HG03039 (cell line): ENCODE data around the gene SEZ6L.

ENCODE experiments used
- ATAC-seq: cut with Tn5 transposase; IDR thresholded peaks from one replicate; pipeline ENCODE4 v1.9.1; 2021; ENCODE audit warnings: mild to moderate bottlenecking, moderate library complexity; ENCODE audit not compliant: unreplicated experiment

Gene SEZ6L

DNA sequence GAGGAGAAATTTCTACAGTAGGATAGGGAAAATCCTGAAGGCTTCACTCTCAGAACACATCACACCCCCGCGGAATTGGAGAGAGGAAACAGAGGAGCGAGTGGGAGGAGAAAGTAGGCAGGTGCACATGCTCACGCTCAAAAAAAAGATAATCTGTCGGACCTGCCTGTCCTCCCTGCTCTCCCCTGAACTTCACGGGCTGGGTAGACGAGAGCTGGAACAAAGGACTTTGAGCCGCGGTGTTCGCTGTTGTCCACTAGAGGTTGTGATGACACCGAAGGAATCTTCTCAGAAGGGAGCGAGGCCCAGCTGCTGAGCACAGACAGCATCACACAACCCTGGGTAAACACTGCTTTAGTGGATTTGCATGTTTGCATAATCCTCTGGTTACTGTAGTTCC, 5.0 kb downstream of the SEZ6L start:
- no peak for ATAC-seq

DNA sequence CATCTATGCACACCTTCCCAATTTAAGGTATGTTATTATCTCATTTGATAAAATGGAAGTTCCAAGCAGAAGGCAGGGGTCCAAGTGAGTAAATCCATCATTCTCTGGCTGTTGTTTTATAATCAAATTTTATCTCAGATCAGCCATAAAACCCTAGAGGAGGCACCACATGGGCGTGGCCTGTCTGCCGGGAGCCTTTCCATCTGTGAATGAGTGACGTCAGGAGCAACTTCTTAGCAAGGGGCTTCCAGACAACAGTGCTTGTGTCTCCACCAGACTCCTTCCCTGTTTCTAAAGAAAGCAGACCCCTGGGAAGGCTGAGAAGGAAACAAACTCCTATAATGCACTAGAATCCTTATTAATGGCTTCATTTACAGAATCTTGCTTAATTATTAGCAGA, 13.5 kb downstream of the SEZ6L start:
- no peak for ATAC-seq

GRCh38 chr22:26185190-26185589, 15.9 kb downstream of the SEZ6L start:
- ATAC-seq = no peak

- no peak for ATAC-seq
Measured at GRCh38 chr22:26188341-26188740, 19.1 kb downstream of the SEZ6L start.

GRCh38 chr22:26194313-26194712, 25.1 kb downstream of the SEZ6L start:
- ATAC-seq = no peak

DNA sequence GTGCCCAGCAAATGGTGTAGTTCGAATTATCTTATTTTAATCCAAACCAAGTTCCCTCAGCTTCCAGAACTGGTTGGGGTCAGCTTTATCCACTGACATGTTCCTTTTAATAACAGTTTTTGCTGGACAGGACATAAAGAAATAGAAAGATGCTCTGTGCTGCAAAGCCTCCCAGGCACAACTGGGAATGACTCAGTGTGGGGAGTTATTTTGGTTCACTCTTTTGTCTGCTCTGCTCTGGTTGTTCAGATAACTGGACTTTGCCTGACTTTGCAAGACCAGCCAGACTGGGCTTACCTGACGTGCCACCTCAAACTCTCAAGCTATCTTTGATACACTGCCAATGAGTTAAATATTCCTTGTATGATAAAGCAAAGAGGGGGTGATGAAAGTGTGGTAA, 25.6 kb downstream of the SEZ6L start:
- ATAC-seq = no peak

DNA sequence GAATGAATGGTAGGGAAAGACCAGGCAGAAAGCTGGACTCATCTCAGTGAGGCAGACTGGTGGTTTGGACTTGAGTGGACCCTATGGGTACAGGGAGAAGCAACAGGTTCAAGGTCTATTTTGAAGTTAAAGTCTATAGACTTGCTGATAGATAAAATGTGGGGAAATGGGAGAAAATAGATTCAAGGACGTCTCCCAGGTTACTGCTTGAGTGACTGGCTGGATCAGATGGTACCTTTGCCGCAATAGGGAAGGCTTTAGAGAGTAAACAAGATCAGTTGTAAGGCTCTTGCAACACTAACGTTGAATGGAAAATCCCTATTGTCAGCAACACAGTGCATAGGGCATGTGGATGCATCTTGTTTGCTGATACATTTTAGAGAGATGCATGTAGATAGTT, 27.4 kb downstream of the SEZ6L start:
- ATAC-seq = no peak

DNA sequence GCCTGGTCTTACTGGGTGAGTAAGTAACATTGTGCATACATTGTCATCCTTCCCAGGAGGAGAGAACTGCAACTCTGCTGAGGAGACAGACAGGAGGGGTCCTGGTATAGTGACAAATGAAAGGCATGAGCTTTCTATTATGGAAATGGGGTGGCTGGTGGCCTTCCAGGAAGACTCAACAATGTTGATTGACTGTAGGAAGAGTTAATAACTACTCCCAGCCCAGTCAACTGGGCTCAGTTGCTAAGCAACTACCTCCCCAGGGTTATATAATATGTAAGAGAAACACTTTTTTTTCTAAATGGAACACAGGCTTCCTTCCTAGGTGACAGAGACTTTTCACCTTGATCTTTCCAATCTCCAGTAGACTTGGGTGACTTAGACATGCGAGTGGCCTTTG, 28.2 kb downstream of the SEZ6L start:
- ATAC-seq = no peak

GRCh38 chr22:26199665-26200064, 30.4 kb downstream of the SEZ6L start:
- no peak for ATAC-seq

DNA sequence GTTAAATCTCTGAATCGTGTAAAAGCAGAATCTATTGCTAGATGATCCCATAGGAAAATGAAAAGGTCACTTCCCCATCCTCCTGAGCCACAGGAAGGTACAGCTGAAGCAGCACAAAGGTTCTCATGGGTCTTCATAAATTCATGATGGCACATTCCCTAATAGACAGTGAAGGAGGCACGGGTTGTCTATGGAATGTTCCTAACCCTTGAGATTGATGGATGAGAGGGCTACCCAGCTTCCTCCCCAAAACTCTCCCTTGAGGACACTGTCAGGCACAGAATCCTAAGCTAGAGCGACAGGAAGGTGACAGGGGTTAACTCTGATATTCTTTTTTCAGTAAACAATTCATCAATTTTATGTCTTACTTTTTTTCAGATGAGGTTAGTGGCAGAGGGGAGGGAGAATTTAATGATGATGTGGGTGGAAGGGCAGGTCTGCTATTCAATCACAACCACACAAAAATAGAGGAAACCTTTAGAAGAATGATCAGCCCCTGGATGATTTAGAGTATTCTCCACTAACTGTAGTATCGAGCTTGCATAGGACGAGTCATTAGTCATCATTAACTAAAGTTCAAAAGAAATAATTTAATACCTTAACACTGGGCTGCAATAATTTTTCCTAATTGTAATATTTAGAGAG, 33.1 kb downstream of the SEZ6L start:
- ATAC-seq = no peak

DNA sequence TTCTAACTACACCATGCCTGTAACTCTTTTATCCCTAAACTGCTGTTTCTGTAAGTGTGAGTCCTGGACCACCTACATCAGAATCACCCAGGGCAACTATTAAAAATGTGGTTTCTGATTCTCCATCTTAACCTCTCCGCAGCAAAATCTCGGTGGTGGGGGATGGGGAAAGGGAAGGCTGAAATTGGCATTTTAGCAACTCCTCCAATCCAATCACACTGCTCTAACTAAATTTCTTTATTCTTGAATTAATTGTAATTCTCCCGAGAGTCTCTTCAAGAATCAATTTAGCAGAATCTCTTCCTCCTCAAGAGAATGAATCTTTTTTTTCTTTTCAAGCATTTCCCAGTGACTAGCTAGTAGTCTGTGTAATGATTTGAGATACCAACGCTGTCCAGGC, 36.2 kb downstream of the SEZ6L start:
- no peak for ATAC-seq

DNA sequence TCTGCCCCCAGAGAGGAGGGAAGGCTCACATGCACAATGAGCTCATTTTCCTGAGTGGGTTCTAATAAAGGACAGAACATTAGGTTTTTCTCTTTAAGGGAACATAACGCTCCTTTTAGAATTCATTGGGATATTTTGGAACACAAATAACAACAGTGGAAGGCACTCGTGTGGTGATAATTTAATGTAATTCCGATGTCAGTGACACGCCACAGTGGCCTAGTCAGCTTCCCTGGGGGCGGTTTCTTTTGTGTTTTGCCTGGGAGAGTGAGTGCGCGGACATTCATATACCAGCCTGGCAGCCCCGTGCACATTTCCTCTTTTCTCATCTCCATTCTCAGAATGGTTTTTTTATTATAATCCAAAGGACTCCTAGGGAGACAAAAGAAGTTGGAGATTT, 41.1 kb downstream of the SEZ6L start:
- no peak for ATAC-seq

DNA sequence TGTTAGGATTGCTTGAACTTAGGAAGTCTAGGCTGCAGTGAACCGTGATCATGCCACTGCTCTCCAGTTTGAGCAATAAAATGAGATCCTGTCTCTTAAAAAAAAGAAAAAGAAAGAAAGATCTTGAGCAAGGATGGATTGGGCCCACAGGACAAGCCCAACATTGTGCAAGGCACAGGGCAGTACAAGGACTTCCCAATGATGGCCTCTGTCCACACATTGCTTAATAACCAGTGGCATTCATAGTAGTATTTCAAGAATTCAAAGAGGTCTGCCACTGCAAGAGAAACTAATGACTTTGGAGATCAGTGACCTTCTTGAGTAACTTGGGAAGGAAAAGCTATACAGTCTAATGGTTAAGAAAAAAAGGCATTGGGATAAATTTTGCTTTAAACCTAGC, 44.6 kb downstream of the SEZ6L start:
- ATAC-seq = no peak

GRCh38 chr22:26214466-26214865, 45.2 kb downstream of the SEZ6L start:
- ATAC-seq = no peak

DNA sequence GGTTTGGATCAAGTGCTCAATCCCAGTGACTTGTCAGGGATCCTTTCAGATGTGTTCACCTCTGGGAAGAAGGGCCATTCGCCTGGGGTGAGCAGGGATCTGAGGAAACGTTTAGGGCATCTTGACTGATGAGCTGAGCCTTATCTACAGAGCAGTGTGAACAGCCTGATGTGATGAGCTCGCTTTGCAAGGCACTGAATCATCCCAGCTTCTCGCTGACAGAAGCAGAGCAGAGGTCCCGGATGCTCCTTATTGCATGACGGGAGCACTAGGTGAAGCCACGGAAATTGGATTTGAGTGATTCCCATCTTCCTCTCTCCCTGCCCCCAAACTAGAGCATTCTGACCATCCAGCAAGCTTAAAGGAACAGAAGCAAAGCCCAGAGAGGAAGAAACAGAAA, 46.5 kb downstream of the SEZ6L start:
- ATAC-seq = no peak

DNA sequence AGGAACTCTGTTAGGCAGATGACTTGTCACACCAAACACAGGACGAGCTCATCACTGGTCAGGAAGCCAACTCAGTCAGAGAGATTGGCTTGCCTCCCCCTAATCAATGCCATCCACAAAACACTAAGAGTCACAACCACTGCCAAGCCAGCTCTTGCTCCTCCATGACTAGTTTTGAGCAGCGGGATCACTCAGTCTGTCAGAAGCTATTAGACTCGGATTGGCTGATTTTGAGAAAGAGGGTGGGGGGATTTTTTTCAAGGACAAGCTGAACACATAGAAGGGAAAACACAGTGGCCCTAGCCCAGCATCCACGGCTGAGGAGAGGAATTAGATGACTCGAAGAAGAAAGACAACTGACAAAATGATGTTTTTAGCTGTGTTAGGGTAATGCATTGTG, 55.9 kb downstream of the SEZ6L start:
- no peak for ATAC-seq

DNA sequence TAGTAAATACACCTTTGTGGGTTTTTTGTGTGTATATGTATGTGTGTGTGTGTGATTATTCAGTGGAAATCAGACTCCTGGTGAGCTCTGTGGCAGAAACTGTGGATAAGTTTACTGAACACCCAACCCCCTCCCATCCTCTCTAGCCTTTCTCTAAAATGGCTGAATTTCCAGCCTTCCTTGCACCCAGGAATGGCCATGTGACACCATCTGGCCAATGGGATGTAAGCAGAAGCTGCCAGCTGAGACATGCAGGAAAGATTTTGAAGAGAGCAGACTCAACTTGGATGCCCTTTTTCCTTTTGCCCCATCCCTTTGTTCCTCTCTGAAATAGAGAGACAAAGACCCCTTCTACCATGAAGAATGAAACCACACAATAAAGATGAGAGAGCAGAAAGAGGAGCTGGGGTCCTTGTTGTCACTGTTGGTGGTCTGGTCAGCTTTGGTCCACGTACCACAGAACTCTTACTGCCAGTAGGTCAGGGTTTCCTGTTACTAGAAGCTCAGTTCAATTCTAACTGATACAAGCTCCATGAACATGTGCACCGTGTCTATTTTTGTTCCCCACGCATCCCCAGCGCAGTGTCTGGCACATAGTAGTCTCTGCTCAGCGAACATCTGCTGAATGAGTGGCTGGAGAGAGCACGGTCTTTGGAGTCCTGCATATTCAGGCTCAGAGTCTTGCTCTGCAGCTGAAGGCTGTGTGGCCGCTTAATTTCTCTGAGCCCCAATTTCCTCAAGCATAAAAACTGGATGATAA, 57.5 kb downstream of the SEZ6L start:
- ATAC-seq = no peak

GRCh38 chr22:26229910-26230309, 60.6 kb downstream of the SEZ6L start:
- ATAC-seq = no peak

- ATAC-seq = no peak
Measured at GRCh38 chr22:26234296-26234695, 65.0 kb downstream of the SEZ6L start.

DNA sequence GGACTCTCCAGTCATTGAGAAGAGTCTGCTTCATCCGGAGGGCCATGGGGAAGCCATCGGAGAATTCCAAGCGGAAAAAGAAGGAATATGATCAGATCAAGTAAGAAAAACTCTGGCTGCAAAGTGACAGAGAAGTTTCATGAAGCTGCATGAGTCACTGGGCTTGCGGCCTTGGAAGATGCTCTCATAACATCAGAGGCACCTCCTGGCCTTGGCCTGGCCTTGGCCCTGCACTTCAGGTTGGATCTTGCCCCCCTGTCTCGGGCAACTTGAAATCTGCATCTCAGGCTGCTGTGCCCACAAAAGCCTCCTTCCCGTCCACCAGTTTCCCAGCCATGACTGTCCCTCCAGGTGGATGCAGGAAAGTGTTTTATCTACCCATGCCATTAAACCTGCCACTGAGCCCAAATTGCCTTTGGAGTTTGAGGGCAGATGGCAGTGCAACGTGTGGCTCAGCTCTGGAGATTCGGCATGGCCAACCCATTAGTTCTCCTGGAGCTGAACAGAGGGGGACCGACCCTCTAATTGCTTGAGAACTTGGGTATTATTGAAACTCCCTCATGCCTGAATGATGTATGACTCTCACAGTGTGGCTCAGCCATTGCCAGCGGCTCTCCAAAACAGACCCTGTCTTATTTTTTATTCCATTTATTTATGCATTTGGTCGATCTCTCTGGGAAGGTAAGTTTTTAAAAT, 66.7 kb downstream of the SEZ6L start:
- no peak for ATAC-seq

- no peak for ATAC-seq
Measured at GRCh38 chr22:26236991-26237390, 67.7 kb downstream of the SEZ6L start.

- no peak for ATAC-seq
Measured at GRCh38 chr22:26238596-26238995, 69.3 kb downstream of the SEZ6L start.
